Stomach (tissue), 9 donors: ENCODE measurements around the gene TMPRSS3. TPM values are rescaled to one million over a fixed set of nuclear protein-coding genes. Genes with fewer than 3 reads are reported as not detected.

Source experiments
- DNase-seq, 2 donors: peaks; one replicate each; pipeline versions ENCODE4 v3.0.0 to v3.0.0-alpha.2; 2013 to 2019
- H3K27ac ChIP-seq, 5 donors: fragments of 200-600 bp in 4 of 5; sonication (generic) in 4 of 5; one replicate each; pipeline ENCODE4 v1.5.1; 2013 to 2019; ENCODE audit warnings: mild to moderate bottlenecking in 1 of 5, moderate library complexity in 1 of 5
- H3K27me3 ChIP-seq, 3 donors: fragments of 200-600 bp; sonication (generic); one replicate each; pipeline ENCODE4 v1.5.1; 2017 to 2019; ENCODE audit warnings: mixed run types in 1 of 3
- H3K36me3 ChIP-seq, 4 donors: fragments of 200-600 bp; sonication (generic); 1 replicate in 3 of 4; 2 replicates in 1 of 4; pipeline ENCODE4 v1.5.1; 2016 to 2019
- H3K4me1 ChIP-seq, 4 donors: fragments of 200-600 bp; sonication (generic); one replicate each; pipeline ENCODE4 v1.5.1; 2016 to 2019
- H3K4me3 ChIP-seq, 4 donors: fragments of 200-600 bp; sonication (generic) in 3 of 4; one replicate each; pipeline ENCODE4 v1.5.1; 2016 to 2019; ENCODE audit warnings: mild to moderate bottlenecking in 1 of 4
- H3K9me3 ChIP-seq, 4 donors: fragments of 200-600 bp; sonication (generic); one replicate each; pipeline ENCODE4 v1.5.1; 2016 to 2019
- EP300 ChIP-seq: sonication (generic); formaldehyde crosslinking; IDR thresholded peaks from one replicate; pipeline ENCODE4 v1.6.1; 2017; ENCODE audit warnings: antibody characterized with exemption
- POLR2A ChIP-seq, 4 donors: fragments of 450-650 bp; IDR thresholded peaks; one replicate each; pipeline ENCODE4 v1.6.1; 2016; ENCODE audit warnings: antibody characterized with exemption in 4 of 4, control low read depth in 2 of 4, mild to moderate bottlenecking in 1 of 4, moderate library complexity in 1 of 4
- POLR2AphosphoS5 ChIP-seq, 3 donors: sonication (generic); formaldehyde crosslinking; IDR thresholded peaks; one replicate each; pipeline ENCODE4 v1.6.1; 2016; ENCODE audit warnings: antibody characterized with exemption in 3 of 3
- WGBS, 5 donors: extraction: QIAGEN DNeasy Blood & Tissue Kit in 3 of 5; methylation state at CpG; one replicate each; pipeline versions ENCODE4 v1.1.5 to v1.1.7; 2013 to 2018; 5-methylcytosine and 5-hydroxymethylcytosine counted together
- intact Hi-C: fragments of 100-400 bp; cut with DNase I; formaldehyde crosslinking; loops from one replicate; pipeline ENCODE4 v1.15.1; 2023; ENCODE audit warnings: low total_unique reads
- polyA plus RNA-seq, 3 donors: library from polyadenylated mRNA; stranded (reverse); fragments of 200-250 nt; gene quantifications; one replicate each; pipeline ENCODE4 v1.2.3, GENCODE V29; 2013
- total RNA-seq, 5 donors: library from RNA; depleted of rRNA; stranded (reverse); fragments of >200 nt; gene quantifications; one replicate each; pipeline versions ENCODE4 v1.1.0 to v1.2.3, GENCODE V29; 2014 to 2016
- TF ChIP-seq, protein P1 (sequence below), 7 experiments: fragments of 450-650 bp in 4 of 7; fragments of 200-600 bp in 3 of 7; sonication (generic) in 3 of 7; IDR thresholded peaks; one replicate each; pipeline ENCODE4 v1.5.1; 2016 to 2019; ENCODE audit warnings: antibody characterized with exemption in 7 of 7, control low read depth in 2 of 7, mild to moderate bottlenecking in 1 of 7
- donor health status: healthy with polysubstance abuse.
- donor health status: Bipolar disorder and iron deficiency.
- donor health status: healthy.

Gene TMPRSS3
- total and polyA plus RNA-seq, 8 donors: 0.45 to 37.9 (median 3.9) TPM; not detected in 1

DNA sequence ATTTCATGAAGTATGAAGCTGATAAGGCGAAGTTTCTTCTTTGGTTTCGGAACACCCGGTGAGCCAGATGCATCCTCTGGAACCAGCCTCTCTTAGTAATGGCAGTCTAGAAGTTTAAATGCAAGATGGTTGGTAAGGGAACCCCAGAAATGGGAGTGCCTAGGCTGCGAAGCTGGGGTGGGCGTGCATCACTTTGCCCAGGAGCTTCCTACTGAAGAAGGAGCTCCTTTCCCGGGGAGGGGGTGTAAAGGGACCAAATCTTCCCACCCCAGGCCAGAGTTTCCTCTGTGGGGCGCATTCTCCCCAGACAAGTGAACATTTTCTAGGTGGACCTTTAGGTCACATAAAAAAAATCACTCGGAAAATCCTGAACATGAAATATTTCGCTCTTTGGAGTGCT, 49.4 kb downstream of the TMPRSS3 start:
- no peak for TF ChIP-seq POLR2A (IDR thresholded peaks at IDR 0.05)
- TF ChIP-seq, protein P1, sequence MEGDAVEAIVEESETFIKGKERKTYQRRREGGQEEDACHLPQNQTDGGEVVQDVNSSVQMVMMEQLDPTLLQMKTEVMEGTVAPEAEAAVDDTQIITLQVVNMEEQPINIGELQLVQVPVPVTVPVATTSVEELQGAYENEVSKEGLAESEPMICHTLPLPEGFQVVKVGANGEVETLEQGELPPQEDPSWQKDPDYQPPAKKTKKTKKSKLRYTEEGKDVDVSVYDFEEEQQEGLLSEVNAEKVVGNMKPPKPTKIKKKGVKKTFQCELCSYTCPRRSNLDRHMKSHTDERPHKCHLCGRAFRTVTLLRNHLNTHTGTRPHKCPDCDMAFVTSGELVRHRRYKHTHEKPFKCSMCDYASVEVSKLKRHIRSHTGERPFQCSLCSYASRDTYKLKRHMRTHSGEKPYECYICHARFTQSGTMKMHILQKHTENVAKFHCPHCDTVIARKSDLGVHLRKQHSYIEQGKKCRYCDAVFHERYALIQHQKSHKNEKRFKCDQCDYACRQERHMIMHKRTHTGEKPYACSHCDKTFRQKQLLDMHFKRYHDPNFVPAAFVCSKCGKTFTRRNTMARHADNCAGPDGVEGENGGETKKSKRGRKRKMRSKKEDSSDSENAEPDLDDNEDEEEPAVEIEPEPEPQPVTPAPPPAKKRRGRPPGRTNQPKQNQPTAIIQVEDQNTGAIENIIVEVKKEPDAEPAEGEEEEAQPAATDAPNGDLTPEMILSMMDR (IDR thresholded peaks at IDR 0.05): no peak
- Histone ChIP-seq H3K9me3 (no peaks in the 10 kb centered on the region), H3K27me3 (peaks cover 0 to 18% (median 0%) of the 10 kb centered on the region in 3 donors), H3K4me1 (peaks cover 0 to 11% (median 0%) of the 10 kb centered on the region in 4 donors), H3K4me3 (peak overlapping the region in 1 of 4 donors; percentile 18), H3K27ac (no peak overlapping the region), H3K36me3 (no peaks in the 10 kb centered on the region)
- no peak for DNase-seq
- intact Hi-C loops: loop anchor here (10.0 kb wide), 1 partner anchor 98 kb away; no protein-coding TSS in a partner anchor
- WGBS, 5 donors: 90 to 95% (median 94%) methylated on average over 9 of the region's 9 CpGs

DNA sequence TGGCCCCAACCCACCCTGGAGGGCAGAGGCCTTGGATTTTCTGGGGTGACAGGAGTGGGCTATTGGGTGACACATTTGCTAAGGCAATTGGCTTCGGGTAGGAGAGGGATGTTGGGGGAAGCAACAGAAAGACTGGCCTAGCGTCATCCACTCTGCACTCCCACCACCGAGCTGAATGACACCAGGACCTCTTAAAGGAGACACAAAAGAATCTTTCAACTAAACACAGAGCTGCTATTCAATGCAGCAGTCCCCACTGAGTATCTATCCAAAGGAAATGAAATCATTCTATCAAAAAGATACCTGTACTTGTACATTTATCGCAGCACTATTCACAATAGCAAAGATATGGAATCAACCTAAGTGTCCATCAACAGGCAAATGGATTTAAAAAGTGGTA, 51.2 kb downstream of the TMPRSS3 start:
- H3K4me3 ChIP-seq: no peak overlapping the region
- H3K27ac ChIP-seq: no peak overlapping the region
- intact Hi-C loops: loop anchor here (10.0 kb wide), 1 partner anchor 100 kb away; no protein-coding TSS in a partner anchor
- no peaks in the 10 kb centered on the region for H3K4me1 ChIP-seq
- H3K36me3 ChIP-seq: no peaks in the 10 kb centered on the region
- peaks cover 0 to 18% (median 0%) of the 10 kb centered on the region in 3 donors for H3K27me3 ChIP-seq
- TF ChIP-seq EP300 (no peak), POLR2A (IDR thresholded peaks at IDR 0.05) (no peak), POLR2AphosphoS5 (IDR thresholded peaks at IDR 0.05) (no peak)
- TF ChIP-seq, protein P1 (IDR thresholded peaks at IDR 0.05): no peak
- no peaks in the 10 kb centered on the region for H3K9me3 ChIP-seq
- WGBS, 5 donors: 63 to 86% (median 77%) methylated on average over 4 of the region's 4 CpGs
- no peak for DNase-seq

DNA sequence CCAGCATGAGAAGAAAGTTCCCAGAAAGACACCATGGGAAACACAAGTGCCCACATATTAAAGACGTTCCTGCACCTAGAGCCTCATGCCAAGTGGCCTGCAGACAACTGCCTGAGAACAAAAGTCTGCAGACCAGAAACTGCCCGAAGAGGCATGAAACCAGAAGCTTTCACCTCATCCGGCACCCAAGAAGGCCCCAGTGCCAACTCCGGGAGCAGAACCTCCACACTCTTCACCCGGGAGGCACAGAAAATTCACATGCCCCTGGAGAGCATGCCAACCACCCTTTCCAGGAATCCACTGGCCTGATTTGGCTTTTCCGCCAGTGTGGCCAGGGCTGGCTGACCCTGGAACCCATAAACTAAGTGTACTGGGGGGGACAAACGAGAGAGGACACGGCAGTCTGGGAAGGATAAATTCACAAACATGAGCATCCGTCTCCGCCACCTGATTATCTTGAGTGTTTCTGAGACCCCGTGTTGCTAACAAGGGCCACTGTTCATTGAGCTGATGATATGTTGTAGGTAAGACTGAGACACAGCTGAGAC, 51.8 kb downstream of the TMPRSS3 start:
- no peaks in the 10 kb centered on the region for H3K36me3 ChIP-seq
- H3K27me3 ChIP-seq: peaks cover 0 to 12% (median 0%) of the 10 kb centered on the region in 3 donors
- DNase-seq: no peak
- intact Hi-C loops: loop anchor here (10.0 kb wide), 1 partner anchor 101 kb away; no protein-coding TSS in a partner anchor
- no peak overlapping the region for H3K27ac ChIP-seq
- 78 to 92% (median 91%) methylated on average over 9 to 11 of the region's 11 CpGs for WGBS, 5 donors
- no peaks in the 10 kb centered on the region for H3K9me3 ChIP-seq
- TF ChIP-seq, protein P1 (IDR thresholded peaks at IDR 0.05): no peak
- TF ChIP-seq POLR2A (IDR thresholded peaks at IDR 0.05): no peak
- TF ChIP-seq EP300: no peak
- no peak for TF ChIP-seq POLR2AphosphoS5 (IDR thresholded peaks at IDR 0.05)
- H3K4me3 ChIP-seq: no peak overlapping the region
- no peaks in the 10 kb centered on the region for H3K4me1 ChIP-seq

DNA sequence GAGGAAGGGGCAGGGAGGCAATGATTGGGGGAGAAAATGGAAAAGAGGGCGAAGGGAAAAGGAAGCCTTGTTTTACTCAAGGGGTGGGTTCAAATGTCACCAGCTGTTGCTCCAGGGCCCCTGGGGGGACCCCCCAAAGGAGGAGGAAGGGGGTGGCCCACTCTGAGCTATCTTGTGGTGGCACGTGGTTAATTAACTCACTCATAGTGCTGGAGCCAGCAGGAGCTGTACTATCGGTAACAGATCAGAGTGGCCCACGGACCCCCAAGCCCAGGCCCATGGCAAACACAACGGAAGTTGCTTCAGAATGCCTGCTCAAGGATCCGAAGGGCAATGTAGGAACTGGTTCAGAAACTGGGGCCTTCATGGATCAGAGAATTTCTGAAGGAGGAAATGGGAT, 52.3 kb downstream of the TMPRSS3 start:
- intact Hi-C loops: loop anchor here (10.0 kb wide), 1 partner anchor 101 kb away; no protein-coding TSS in a partner anchor
- H3K27me3 ChIP-seq: peaks cover 0 to 7% (median 0%) of the 10 kb centered on the region in 3 donors
- no peak overlapping the region for H3K27ac ChIP-seq
- DNase-seq: no peak
- 88 to 93% (median 91%) methylated on average over 6 of the region's 6 CpGs for WGBS, 5 donors
- no peaks in the 10 kb centered on the region for H3K9me3 ChIP-seq
- no peak for TF ChIP-seq POLR2A (IDR thresholded peaks at IDR 0.05)
- TF ChIP-seq, protein P1 (IDR thresholded peaks at IDR 0.05): no peak
- no peak for TF ChIP-seq EP300
- no peak for TF ChIP-seq POLR2AphosphoS5 (IDR thresholded peaks at IDR 0.05)
- H3K4me1 ChIP-seq: peaks cover 0 to 3% (median 1%) of the 10 kb centered on the region in 4 donors
- no peak overlapping the region for H3K4me3 ChIP-seq
- H3K36me3 ChIP-seq: no peaks in the 10 kb centered on the region
